HepG2 (cell line): ENCODE results near the gene AIDA. TPM values are rescaled to one million over a fixed set of nuclear protein-coding genes. Genes with fewer than 3 reads are reported as not detected.

Experiments used
- ATF1 ChIP-seq: IDR thresholded peaks from 2 replicates; pipeline ENCODE4 v1.6.1; 2016; ENCODE audit warnings: mild to moderate bottlenecking, control low read depth
- ATF4 ChIP-seq, 2 experiments: fragments of 450-650 bp in 1 of 2; sonication (generic) in 1 of 2; formaldehyde crosslinking; IDR thresholded peaks; 2 replicates each; pipeline versions ENCODE4 v1.5.0 to v1.8.0; 2020 to 2022; ENCODE audit warnings: mild to moderate bottlenecking in 1 of 2, missing genetic modification reagents in 1 of 2
- ELF3 ChIP-seq: IDR thresholded peaks from 2 replicates; pipeline ENCODE4 v1.6.1; 2016; ENCODE audit warnings: missing genetic modification reagents, missing compliant biosample characterization
- HIVEP1 ChIP-seq: sonication (generic); formaldehyde crosslinking; IDR thresholded peaks from 2 replicates; pipeline ENCODE4 v1.4.0; 2020; ENCODE audit warnings: mild to moderate bottlenecking, missing genetic modification reagents
- JUND ChIP-seq: sonication (generic); formaldehyde crosslinking; IDR thresholded peaks from 2 replicates; pipeline ENCODE4 v1.8.0; 2022; ENCODE audit warnings: mild to moderate bottlenecking, missing genetic modification reagents
- KLF6 ChIP-seq: IDR thresholded peaks from 2 replicates; pipeline ENCODE4 v1.8.0; 2016; ENCODE audit warnings: missing biosample characterization, missing genetic modification reagents
- MLLT10 ChIP-seq: sonication (generic); formaldehyde crosslinking; IDR thresholded peaks from 2 replicates; pipeline ENCODE4 v1.4.0; 2020; ENCODE audit warnings: missing genetic modification reagents
- MTA3 ChIP-seq: sonication (generic); formaldehyde crosslinking; IDR thresholded peaks from 2 replicates; pipeline ENCODE4 v1.4.0; 2020; ENCODE audit warnings: missing genetic modification reagents
- RNF2 ChIP-seq: fragments of 450-650 bp; conservative IDR thresholded peaks from 2 replicates; pipeline ENCODE4 v1.6.1; 2016; ENCODE audit warnings: low read depth
- SMARCC2 ChIP-seq: fragments of 450-650 bp; IDR thresholded peaks from 2 replicates; pipeline ENCODE4 v1.6.1; 2017; ENCODE audit warnings: antibody characterized with exemption, mild to moderate bottlenecking
- TFAP4 ChIP-seq: sonication (generic); IDR thresholded peaks from 2 replicates; pipeline ENCODE4 v1.6.1; 2016; ENCODE audit warnings: low read depth, borderline replicate concordance
- TMF1 ChIP-seq: sonication (generic); formaldehyde crosslinking; IDR thresholded peaks from 2 replicates; pipeline ENCODE4 v1.8.1; 2022; ENCODE audit warnings: low read depth, missing genetic modification reagents
- TRIM24 ChIP-seq: sonication (generic); formaldehyde crosslinking; IDR thresholded peaks from 2 replicates; pipeline ENCODE4 v1.8.0; 2022; ENCODE audit warnings: mild to moderate bottlenecking, missing genetic modification reagents
- ZBED4 ChIP-seq: sonication (generic); formaldehyde crosslinking; IDR thresholded peaks from 2 replicates; pipeline ENCODE4 v1.4.0; 2020; ENCODE audit warnings: missing genetic modification reagents, borderline replicate concordance
- ZBTB8A ChIP-seq: sonication (generic); formaldehyde crosslinking; IDR thresholded peaks from 2 replicates; pipeline ENCODE4 v1.4.0; 2020; ENCODE audit warnings: mild to moderate bottlenecking, low read depth, missing genetic modification reagents, borderline replicate concordance
- ZMYM3 ChIP-seq: sonication (generic); formaldehyde crosslinking; IDR thresholded peaks from 2 replicates; pipeline ENCODE4 v1.5.1; 2020; ENCODE audit warnings: mild to moderate bottlenecking, missing genetic modification reagents
- ZNF121 ChIP-seq: sonication (generic); formaldehyde crosslinking; IDR thresholded peaks from 2 replicates; pipeline ENCODE4 v1.5.0; 2020; ENCODE audit warnings: mild to moderate bottlenecking, missing genetic modification reagents
- ZNF33B ChIP-seq: sonication (generic); formaldehyde crosslinking; IDR thresholded peaks from 2 replicates; pipeline ENCODE4 v1.5.1; 2020; ENCODE audit warnings: mild to moderate bottlenecking, missing genetic modification reagents
- ZNF431 ChIP-seq: sonication (generic); formaldehyde crosslinking; IDR thresholded peaks from 2 replicates; pipeline ENCODE4 v1.9.0; 2022; ENCODE audit warnings: missing genetic modification reagents, low read depth, mild to moderate bottlenecking, borderline replicate concordance
- ZNF530 ChIP-seq: sonication (generic); formaldehyde crosslinking; IDR thresholded peaks from 2 replicates; pipeline ENCODE4 v1.5.0; 2020; ENCODE audit warnings: low read depth, mild to moderate bottlenecking, missing genetic modification reagents
- ZNF543 ChIP-seq: sonication (generic); formaldehyde crosslinking; IDR thresholded peaks from 2 replicates; pipeline ENCODE4 v1.4.0; 2020; ENCODE audit warnings: mild to moderate bottlenecking, missing genetic modification reagents
- polyA plus RNA-seq, 8 experiments: library from polyadenylated mRNA; depleted of rRNA in 3 of 8; stranded (reverse) in 7 of 8; unstranded in 1 of 8; fragments of >200 nt; fragmentation: Illumina TruSeq in 4 of 8; extraction: Trizol in 4 of 8; gene quantifications; 2 replicates each; pipeline versions ENCODE4 v1.2.1 to v1.2.3, GENCODE V29; 2011 to 2016; ENCODE audit warnings: low read depth in 4 of 8, missing spikeins in 1 of 8, mixed read lengths in 1 of 8; ENCODE audit not compliant: insufficient read depth in 1 of 8
- total RNA-seq, 5 experiments: library from RNA; depleted of rRNA; stranded (reverse); fragments of >200 nt; fragmentation: Illumina TruSeq; extraction: Trizol; gene quantifications; 2 replicates each; pipeline ENCODE4 v1.2.3, GENCODE V29; 2016; ENCODE audit warnings: low read depth in 1 of 5
- TF ChIP-seq, protein P1 (sequence below): sonication (generic); formaldehyde crosslinking; IDR thresholded peaks from 2 replicates; pipeline ENCODE4 v1.5.0; 2020; ENCODE audit warnings: missing genetic modification reagents
- TF ChIP-seq, protein P2 (sequence below): sonication (generic); formaldehyde crosslinking; IDR thresholded peaks from 2 replicates; pipeline ENCODE4 v1.8.1; 2023; ENCODE audit warnings: missing genetic modification reagents, mild to moderate bottlenecking, borderline replicate concordance

AIDA gene
- total and polyA plus RNA-seq, 2 of the 13 experiments (the other 11 are each of a cell fraction or from before 2014, with no cell fraction given), result 17.5 to 35.4 TPM

DNA sequence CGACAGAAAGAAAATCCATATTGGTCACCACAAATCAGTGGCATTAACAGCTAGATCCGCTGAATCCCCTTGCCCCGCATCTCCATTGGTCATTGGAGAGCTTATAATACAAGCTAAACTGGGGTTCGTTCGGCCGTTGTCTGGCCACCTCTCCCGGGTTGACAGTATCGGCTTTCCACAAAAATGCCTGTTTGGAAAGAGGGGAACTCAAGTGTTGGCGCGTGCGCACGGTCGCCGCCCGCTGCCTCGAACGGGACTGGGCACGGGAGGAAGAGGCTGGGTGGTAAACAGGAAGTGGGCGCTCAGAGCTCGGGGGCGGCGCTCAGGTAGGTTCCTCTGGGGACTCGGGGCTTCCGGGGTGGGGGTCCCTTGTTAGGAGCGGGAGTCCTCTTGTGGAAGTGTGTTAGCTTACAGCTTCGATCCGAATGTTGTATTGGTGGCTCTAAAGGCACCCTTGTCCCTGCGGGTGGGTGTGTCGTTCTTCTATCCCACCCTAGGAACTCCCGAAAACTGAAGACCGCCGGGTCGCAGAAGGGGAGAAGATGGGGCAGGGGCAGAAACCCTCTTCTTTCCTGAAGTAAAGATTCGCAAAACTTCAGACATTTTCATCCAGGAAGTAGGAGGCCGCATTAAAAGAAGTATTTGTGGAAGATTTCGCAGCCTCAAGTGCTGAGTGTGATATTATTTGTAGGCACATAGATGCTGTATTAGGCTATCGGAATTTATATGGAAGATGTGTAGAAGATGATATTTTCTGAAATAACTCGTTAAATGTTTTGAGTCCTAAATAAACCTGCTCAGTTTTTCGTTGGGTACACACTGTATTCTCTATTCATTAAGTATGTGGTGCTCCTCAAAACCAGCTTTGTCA, 1.0 kb upstream of the AIDA start (continued):
- no peak for TF ChIP-seq ZNF33B (CRISPR knock-in tag)
- TF ChIP-seq ATF4 (CRISPR knock-in tag; IDR thresholded peaks at IDR 0.05), result no peak
- no peak for TF ChIP-seq ZBTB8A (CRISPR knock-in tag)
- TF ChIP-seq ATF1 (CRISPR knock-in tag), result no peak
- TF ChIP-seq ZMYM3 (CRISPR knock-in tag), result no peak; the same call in 1 of the 2 replicates
- TF ChIP-seq, protein P1, sequence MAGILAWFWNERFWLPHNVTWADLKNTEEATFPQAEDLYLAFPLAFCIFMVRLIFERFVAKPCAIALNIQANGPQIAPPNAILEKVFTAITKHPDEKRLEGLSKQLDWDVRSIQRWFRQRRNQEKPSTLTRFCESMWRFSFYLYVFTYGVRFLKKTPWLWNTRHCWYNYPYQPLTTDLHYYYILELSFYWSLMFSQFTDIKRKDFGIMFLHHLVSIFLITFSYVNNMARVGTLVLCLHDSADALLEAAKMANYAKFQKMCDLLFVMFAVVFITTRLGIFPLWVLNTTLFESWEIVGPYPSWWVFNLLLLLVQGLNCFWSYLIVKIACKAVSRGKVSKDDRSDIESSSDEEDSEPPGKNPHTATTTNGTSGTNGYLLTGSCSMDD (CRISPR knock-in tag), result no peak
- no peak for TF ChIP-seq ZBED4 (CRISPR knock-in tag)
- no peak for TF ChIP-seq KLF6 (CRISPR knock-in tag)
- TF ChIP-seq TMF1, result no peak
- TF ChIP-seq SMARCC2, result no peak
- TF ChIP-seq, protein P2, sequence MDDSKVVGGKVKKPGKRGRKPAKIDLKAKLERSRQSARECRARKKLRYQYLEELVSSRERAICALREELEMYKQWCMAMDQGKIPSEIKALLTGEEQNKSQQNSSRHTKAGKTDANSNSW, result no peak
- no peak for TF ChIP-seq ZNF530 (CRISPR knock-in tag)
- TF ChIP-seq ZNF121, result no peak
- TF ChIP-seq MTA3 (CRISPR knock-in tag), result no peak
- TF ChIP-seq TFAP4, result peak; percentile 42; the same call in 1 of the 2 replicates
- TF ChIP-seq ZNF431 (CRISPR knock-in tag), result no peak
- TF ChIP-seq ZNF543 (CRISPR knock-in tag), result no peak
- TF ChIP-seq HIVEP1 (CRISPR knock-in tag), result peak; percentile 16; the same call in 1 of the 2 replicates
- no peak for TF ChIP-seq TRIM24 (CRISPR knock-in tag)
- no peak for TF ChIP-seq JUND (CRISPR knock-in tag)
- TF ChIP-seq RNF2, result no peak
- TF ChIP-seq ELF3 (CRISPR knock-in tag), result peak; percentile 87
- no peak for TF ChIP-seq MLLT10 (CRISPR knock-in tag)
